Measurements from ENCODE around the gene PHF11.

PHF11 gene

DNA sequence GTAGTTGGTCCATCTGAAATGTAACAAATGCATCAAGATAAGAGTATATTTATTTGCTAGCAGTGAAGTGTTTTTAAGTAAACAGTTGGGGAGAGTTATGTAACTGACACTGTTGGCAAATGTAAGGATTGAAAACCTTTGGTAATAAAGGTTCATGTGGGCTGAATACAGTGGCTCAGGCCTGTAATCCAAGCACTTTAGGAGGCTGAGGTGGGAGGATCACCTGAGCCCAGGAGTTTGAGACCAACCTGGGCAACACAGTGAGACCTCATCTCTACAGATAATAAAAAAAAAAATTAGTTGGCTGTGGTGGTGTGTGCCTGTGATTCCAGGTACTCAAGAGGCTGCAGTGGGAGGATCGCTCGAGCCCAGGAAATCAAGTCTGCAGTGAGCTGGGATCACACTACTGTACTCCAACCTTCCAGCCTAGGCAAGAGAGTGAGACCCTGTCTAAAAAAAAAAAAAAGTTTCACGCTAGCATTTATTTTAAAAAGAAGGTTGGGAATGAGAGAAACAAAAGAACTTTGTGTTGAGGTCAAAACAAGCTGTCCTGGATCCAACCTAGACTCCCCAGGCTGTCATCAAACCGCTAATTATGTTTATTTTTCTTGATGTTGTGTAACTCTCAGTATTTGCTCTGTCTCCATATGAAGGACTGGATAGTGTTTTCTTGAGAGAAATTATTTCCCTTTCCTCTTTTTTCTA lies 31.0 kb upstream of the PHF11 start:
- no peak for DNase-seq (ENCODE audit: low read depth)
- TF ChIP-seq, protein P1, sequence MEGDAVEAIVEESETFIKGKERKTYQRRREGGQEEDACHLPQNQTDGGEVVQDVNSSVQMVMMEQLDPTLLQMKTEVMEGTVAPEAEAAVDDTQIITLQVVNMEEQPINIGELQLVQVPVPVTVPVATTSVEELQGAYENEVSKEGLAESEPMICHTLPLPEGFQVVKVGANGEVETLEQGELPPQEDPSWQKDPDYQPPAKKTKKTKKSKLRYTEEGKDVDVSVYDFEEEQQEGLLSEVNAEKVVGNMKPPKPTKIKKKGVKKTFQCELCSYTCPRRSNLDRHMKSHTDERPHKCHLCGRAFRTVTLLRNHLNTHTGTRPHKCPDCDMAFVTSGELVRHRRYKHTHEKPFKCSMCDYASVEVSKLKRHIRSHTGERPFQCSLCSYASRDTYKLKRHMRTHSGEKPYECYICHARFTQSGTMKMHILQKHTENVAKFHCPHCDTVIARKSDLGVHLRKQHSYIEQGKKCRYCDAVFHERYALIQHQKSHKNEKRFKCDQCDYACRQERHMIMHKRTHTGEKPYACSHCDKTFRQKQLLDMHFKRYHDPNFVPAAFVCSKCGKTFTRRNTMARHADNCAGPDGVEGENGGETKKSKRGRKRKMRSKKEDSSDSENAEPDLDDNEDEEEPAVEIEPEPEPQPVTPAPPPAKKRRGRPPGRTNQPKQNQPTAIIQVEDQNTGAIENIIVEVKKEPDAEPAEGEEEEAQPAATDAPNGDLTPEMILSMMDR (IDR thresholded peaks at IDR 0.05; ENCODE audit: control insufficient read depth, insufficient read depth, low read depth, low read length, missing control alignments): no peak
- H3K4me3 ChIP-seq (ENCODE audit: control insufficient read depth, low read depth, low read length): no peak overlapping the region

DNA sequence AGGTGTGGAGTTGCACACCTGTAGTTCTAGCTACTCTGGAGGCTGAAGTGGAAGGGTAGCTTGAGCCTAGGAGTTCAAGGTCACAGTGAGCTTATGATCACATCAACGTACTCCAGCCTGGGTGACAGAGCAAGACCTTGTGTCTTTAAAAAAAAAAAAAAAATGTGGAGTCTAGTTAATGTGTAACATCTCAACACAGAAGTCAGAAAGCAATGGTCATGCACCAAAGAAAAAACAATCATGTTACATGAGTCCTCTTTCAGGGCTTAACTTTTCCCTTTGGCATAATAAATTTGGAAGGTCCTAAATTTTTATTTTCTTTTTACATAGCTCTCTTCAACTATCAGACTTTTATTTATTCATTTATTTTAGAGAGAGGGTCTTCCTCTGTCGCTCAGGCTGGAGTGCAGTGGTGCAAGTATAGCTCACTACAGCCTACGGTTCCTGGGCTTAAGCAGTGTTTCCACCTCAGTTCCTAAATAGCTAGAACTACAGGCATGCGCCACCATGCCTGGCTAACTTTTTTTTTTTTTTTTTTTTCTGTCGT lies 29.4 kb upstream of the PHF11 start:
- DNase-seq (ENCODE audit: low read depth): no peak
- TF ChIP-seq, protein P1 (IDR thresholded peaks at IDR 0.05; ENCODE audit: control insufficient read depth, insufficient read depth, low read depth, low read length, missing control alignments): no peak
- no peak overlapping the region for H3K4me3 ChIP-seq (ENCODE audit: control insufficient read depth, low read depth, low read length)

DNA sequence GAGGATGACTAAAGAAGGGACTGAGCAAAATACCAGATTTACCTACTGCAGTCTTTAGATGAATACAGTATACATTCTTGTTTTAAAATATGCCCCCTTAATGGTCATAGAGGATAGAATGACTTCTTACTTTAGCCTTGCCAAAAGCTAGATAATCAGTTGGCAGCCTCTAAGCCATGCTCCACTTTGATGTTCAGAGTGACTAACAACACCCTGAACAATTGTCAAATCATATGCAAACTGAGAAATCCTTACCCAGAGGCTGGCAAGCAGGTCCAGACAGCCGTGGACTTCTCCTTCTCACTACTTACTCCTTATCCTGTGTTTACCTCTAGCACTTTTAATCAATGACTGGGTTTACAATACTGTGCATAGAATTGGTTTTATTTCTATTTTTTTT lies 23.6 kb upstream of the PHF11 start:
- H3K4me3 ChIP-seq (ENCODE audit: control insufficient read depth, low read depth, low read length): no peak overlapping the region
- TF ChIP-seq, protein P1 (IDR thresholded peaks at IDR 0.05; ENCODE audit: control insufficient read depth, insufficient read depth, low read depth, low read length, missing control alignments): no peak
- DNase-seq (ENCODE audit: low read depth): no peak

DNA sequence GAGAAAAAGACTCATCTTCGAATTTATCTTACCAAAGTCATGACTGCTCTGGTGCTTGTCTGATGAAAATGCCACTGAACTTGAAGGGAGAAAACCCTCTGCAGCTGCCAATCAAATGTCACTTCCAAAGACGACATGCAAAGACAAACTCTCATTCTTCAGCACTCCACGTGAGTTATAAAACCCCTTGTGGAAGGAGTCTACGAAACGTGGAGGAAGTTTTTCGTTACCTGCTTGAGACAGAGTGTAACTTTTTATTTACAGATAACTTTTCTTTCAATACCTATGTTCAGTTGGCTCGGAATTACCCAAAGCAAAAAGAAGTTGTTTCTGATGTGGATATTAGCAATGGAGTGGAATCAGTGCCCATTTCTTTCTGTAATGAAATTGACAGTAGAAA lies 19.2 kb upstream of the PHF11 start:
- TF ChIP-seq, protein P1 (IDR thresholded peaks at IDR 0.05; ENCODE audit: control insufficient read depth, insufficient read depth, low read depth, low read length, missing control alignments): no peak
- DNase-seq (ENCODE audit: low read depth): no peak
- no peak overlapping the region for H3K4me3 ChIP-seq (ENCODE audit: control insufficient read depth, low read depth, low read length)

DNA sequence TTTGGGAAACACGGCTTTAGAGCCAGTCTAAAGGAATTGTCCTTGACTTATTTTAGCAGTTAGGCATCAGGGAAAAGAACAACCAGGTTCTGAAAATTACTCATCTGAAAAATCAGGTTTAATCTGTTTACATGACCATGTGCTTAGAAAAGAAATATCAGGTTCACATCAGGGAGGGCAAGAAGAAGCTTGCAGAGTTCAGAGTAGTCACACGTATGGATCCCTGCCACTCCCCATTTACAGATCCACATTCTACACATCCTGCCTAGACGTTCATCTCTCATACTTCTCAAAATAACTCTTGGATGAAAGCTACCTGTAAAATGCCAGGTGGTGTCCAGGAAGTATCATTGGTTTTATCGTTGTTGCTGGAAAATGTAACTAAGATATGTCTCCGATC lies 14.0 kb upstream of the PHF11 start:
- H3K4me3 ChIP-seq (ENCODE audit: control insufficient read depth, low read depth, low read length): no peak overlapping the region
- TF ChIP-seq, protein P1 (IDR thresholded peaks at IDR 0.05; ENCODE audit: control insufficient read depth, insufficient read depth, low read depth, low read length, missing control alignments): no peak
- DNase-seq (ENCODE audit: low read depth): no peak

DNA sequence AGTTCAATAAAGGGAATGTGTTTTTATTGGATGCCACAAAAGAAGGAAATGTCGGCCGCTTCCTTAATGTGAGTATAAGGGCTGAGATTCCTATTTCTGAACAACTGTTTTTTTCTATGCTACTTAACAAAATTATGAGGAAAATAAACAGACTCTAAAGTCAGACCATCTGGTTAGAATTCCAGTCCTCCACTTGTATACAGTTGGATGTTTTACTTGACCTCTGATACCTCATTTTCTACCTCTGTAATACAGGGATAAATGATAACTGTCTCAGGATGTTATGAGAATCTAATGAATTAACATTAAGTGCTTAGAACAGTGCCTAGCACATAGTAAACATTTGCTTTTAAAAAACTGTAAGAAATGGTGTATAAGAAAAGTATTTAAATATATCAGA lies 7.2 kb upstream of the PHF11 start:
- DNase-seq (ENCODE audit: low read depth): no peak
- TF ChIP-seq, protein P1 (IDR thresholded peaks at IDR 0.05; ENCODE audit: control insufficient read depth, insufficient read depth, low read depth, low read length, missing control alignments): no peak
- no peak overlapping the region for H3K4me3 ChIP-seq (ENCODE audit: control insufficient read depth, low read depth, low read length)
